Measurements from ENCODE around the gene STUB1.

The STUB1 gene

GRCh38 chr16:676565-676902, 3.7 kb upstream of the STUB1 start:
- peaks cover 15% of the 10 kb centered on the region for H3K4me1 Mint-ChIP-seq
- H3K36me3 Mint-ChIP-seq = peaks cover 6% of the 10 kb centered on the region
- H3K4me3 Mint-ChIP-seq = peak overlapping the region; percentile 14
- no peak overlapping the region for H3K27ac Mint-ChIP-seq
- peaks cover 8% of the 10 kb centered on the region for H3K27me3 Mint-ChIP-seq
- no peak for DNase-seq (ENCODE audit: low spot score in 2 of 2)
- no peak for ATAC-seq (ENCODE audit: low read depth)
- H3K9me3 Mint-ChIP-seq = no peaks in the 10 kb centered on the region

- Mint-ChIP-seq H3K4me3 (peak overlapping the region; percentile 29), H3K27me3 (peaks cover 8% of the 10 kb centered on the region), H3K27ac (no peak overlapping the region), H3K36me3 (peaks cover 6% of the 10 kb centered on the region), H3K4me1 (peaks cover 15% of the 10 kb centered on the region), H3K9me3 (no peaks in the 10 kb centered on the region)
- ATAC-seq (ENCODE audit: low read depth) (peak; percentile 14), DNase-seq (ENCODE audit: low spot score in 2 of 2) (no peak)
These were observed 3.3 kb upstream of the STUB1 start for GRCh38 chr16:676913-677312.

- Mint-ChIP-seq H3K4me3 (peak overlapping the region; percentile 29), H3K36me3 (peaks cover 9% of the 10 kb centered on the region), H3K27ac (no peak overlapping the region), H3K9me3 (no peaks in the 10 kb centered on the region), H3K27me3 (peaks cover 8% of the 10 kb centered on the region), H3K4me1 (peaks cover 16% of the 10 kb centered on the region)
- DNase-seq (ENCODE audit: low spot score in 2 of 2) = no peak
- ATAC-seq (ENCODE audit: low read depth) = no peak
These were observed 2.7 kb upstream of the STUB1 start for GRCh38 chr16:677316-678190.

DNA sequence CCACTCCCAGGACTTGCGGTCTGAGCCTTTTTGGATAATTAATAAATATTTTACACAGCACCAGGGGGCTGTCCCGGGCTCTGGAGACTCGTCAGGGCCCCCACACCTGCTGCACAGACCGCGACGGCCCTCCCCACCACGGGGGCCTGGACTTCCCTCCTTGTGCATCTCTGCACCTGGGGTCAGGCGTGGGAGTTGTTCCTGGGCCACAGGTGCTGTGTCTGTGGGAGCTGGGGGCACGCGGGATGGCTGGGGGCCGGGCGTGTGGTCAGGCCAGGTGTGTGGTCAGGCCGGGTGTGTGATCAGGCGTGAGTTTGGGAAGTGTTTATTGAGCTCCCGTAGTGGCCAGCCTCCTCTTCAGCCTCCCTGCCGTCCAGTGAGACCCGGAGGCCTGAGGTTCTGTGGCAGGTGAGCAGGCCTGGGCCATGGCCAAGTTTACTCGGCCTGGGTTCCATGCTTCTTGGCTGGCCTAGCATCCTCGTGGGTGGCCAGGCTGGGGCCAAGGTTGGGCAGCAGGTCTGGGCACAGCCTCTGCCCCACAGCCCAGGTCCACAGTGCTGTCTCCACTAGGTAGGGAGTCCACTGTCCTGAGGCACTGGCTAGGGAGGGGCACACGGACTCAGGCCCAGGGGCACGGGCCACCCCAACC, 1.9 kb upstream of the STUB1 start:
- DNase-seq (ENCODE audit: low spot score in 2 of 2) = no peak
- H3K27ac Mint-ChIP-seq = no peak overlapping the region
- H3K4me1 Mint-ChIP-seq = peaks cover 18% of the 10 kb centered on the region
- peaks cover 8% of the 10 kb centered on the region for H3K27me3 Mint-ChIP-seq
- ATAC-seq (ENCODE audit: low read depth) = no peak
- no peak overlapping the region for H3K4me3 Mint-ChIP-seq
- H3K9me3 Mint-ChIP-seq = no peaks in the 10 kb centered on the region
- peaks cover 6% of the 10 kb centered on the region for H3K36me3 Mint-ChIP-seq

DNA sequence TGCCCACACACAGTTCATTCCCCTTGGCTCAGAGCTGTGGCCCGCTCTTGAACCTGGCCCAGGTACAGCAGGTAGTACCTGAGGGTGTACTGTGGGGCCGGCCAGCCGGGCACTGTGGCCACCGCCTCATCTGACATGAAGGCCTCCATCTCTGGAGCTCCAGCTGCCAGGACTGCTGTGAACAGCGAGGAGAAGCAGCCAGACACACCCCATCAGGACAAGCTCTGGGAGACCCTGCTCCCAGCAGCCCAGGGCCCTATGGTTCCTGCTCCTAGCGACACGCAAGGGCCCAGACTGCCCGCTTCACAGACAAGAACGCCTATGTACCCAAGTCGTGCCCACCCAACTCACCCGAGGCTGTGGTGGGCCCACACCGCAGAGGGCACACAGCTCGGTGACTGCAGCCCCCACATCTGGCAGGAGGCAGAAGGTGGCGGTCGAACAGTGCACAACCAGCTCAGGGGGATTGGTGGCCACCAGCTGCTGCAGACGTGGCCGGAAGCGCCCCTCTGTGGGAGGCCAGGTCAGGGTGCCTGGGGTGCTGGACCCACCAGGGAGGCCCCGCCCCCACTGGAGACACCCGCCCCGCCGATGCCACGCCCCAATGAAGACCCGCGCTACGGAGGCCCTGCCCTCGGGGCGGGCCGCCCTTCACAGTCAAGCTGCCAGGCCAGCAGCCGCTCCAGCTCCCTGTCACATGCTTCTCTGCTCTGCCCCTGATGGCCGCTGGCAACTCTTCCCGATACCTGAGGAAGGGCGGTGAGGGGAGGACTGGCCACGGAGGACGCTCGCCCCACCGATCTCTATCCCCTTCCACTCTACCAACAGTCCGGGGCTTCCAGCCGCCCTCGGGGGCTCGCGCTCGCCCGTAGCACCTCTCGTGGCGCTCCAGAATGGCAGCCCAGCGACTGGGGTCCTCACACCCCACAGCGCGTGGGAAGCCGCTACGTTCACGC, 1.1 kb upstream of the STUB1 start:
- Mint-ChIP-seq H3K4me1 (peaks cover 18% of the 10 kb centered on the region), H3K27me3 (peaks cover 8% of the 10 kb centered on the region), H3K36me3 (peaks cover 6% of the 10 kb centered on the region), H3K9me3 (no peaks in the 10 kb centered on the region), H3K27ac (no peak overlapping the region), H3K4me3 (peak overlapping the region; percentile 84)
- no peak for ATAC-seq (ENCODE audit: low read depth)
- DNase-seq (ENCODE audit: low spot score in 2 of 2) = no peak

GRCh38 chr16:680625-680945, 375 bp downstream of the STUB1 start:
- Mint-ChIP-seq H3K4me3 (peak overlapping the region; percentile 73), H3K36me3 (peaks cover 4% of the 10 kb centered on the region), H3K27ac (no peak overlapping the region), H3K27me3 (peaks cover 1% of the 10 kb centered on the region), H3K9me3 (no peaks in the 10 kb centered on the region), H3K4me1 (peaks cover 11% of the 10 kb centered on the region)
- ATAC-seq (ENCODE audit: low read depth) = no peak
- DNase-seq (ENCODE audit: low spot score in 2 of 2) = no peak

DNA sequence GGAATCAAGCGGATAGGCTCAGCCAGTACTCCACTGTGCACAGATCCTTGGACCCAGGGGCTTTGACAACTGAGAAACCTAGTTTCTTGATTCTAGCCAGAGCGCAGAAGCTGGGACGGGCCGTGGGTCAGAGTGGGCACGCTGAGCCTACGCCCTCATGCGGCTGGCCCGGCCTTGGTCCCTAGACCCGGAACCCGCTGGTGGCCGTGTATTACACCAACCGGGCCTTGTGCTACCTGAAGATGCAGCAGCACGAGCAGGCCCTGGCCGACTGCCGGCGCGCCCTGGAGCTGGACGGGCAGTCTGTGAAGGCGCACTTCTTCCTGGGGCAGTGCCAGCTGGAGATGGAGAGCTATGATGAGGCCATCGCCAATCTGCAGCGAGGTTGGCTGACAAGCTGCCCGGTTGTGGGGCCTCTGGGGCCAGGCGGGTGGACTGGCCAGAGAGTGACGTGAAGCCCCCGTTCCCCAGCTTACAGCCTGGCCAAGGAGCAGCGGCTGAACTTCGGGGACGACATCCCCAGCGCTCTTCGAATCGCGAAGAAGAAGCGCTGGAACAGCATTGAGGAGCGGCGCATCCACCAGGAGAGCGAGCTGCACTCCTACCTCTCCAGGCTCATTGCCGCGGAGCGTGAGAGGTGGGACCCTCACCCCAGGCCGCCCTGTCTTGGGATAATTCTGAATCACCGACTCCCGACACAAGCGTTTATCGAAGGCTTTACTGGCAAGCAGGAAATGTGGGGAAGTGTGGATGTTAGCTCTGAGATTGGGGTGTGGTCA, 946 bp downstream of the STUB1 start:
- no peak for DNase-seq (ENCODE audit: low spot score in 2 of 2)
- no peak for ATAC-seq (ENCODE audit: low read depth)
- Mint-ChIP-seq H3K4me3 (peak overlapping the region; percentile 63), H3K4me1 (peaks cover 11% of the 10 kb centered on the region), H3K9me3 (no peaks in the 10 kb centered on the region), H3K27ac (no peak overlapping the region), H3K36me3 (peaks cover 4% of the 10 kb centered on the region), H3K27me3 (peaks cover 1% of the 10 kb centered on the region)

DNA sequence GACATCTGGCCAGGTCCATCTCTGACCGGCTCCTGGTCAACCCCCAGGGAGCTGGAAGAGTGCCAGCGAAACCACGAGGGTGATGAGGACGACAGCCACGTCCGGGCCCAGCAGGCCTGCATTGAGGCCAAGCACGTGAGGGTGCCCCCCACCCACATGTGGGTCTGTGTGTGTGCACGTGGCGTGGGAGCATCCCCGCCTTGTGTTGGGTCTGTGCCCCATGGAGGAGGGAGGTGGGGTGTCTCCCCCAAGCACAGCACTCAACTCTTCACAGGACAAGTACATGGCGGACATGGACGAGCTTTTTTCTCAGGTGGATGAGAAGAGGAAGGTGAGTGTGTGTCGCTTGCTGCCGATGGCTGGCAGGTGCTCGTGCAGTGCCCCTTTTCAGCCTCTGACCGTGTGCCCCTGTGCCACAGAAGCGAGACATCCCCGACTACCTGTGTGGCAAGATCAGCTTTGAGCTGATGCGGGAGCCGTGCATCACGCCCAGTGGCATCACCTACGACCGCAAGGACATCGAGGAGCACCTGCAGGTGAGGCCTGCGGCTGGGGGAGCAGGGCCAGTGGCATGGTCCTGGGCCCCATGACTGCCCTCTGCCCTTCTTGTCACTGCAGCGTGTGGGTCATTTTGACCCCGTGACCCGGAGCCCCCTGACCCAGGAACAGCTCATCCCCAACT, 1.7 kb downstream of the STUB1 start:
- peaks cover 4% of the 10 kb centered on the region for H3K36me3 Mint-ChIP-seq
- H3K27ac Mint-ChIP-seq = no peak overlapping the region
- peaks cover 11% of the 10 kb centered on the region for H3K4me1 Mint-ChIP-seq

GRCh38 chr16:682493-683395, 2.5 kb downstream of the STUB1 start:
- peaks cover 11% of the 10 kb centered on the region for H3K4me1 Mint-ChIP-seq
- no peak for ATAC-seq (ENCODE audit: low read depth)
- H3K27ac Mint-ChIP-seq = no peak overlapping the region
- DNase-seq (ENCODE audit: low spot score in 2 of 2) = no peak
- peak overlapping the region; percentile 77 for H3K4me3 Mint-ChIP-seq
- peaks cover 4% of the 10 kb centered on the region for H3K36me3 Mint-ChIP-seq
- peaks cover 1% of the 10 kb centered on the region for H3K27me3 Mint-ChIP-seq
- H3K9me3 Mint-ChIP-seq = no peaks in the 10 kb centered on the region

More for the DNA sequence above, 1.7 kb downstream of the STUB1 start:
- Mint-ChIP-seq H3K9me3 (no peaks in the 10 kb centered on the region), H3K27me3 (peaks cover 1% of the 10 kb centered on the region), H3K4me3 (peak overlapping the region; percentile 63)
- ATAC-seq (ENCODE audit: low read depth) (no peak), DNase-seq (ENCODE audit: low spot score in 2 of 2) (no peak)

DNA sequence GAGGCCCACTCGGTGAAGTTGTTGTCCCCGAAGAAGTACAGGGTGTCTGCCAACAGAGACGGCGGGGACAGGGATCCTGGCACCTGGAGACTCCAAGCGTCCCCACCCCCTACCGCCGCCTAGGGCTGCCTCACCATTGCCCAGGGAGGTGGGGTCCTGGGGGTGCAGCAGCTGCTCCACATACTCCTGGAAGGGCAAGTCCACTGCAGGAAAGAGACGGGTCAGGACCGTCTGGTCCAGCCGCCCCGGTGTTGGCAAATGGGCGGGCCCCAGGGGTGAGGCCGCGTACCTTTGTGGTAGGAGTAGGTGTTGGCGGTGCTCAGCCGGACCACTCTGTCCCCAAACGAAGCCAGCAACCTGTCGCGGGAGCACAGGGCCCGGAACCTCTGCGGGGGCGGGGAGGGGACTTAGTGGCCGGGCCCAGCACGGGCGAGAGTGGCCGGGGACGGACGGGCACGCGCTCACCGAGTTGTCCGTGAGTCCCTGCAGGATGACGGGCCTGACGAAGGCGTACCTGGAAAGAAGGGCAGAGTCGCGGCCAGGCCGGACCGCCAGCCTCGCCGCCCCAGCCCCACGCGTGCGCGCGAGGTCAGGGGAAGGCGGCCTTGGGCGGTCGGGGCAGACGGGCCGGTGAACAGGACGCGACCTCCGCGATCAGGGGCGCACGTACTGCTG, 3.3 kb downstream of the STUB1 start:
- ATAC-seq (ENCODE audit: low read depth) = no peak
- H3K4me1 Mint-ChIP-seq = peaks cover 9% of the 10 kb centered on the region
- H3K27ac Mint-ChIP-seq = peak overlapping the region; percentile 75

GRCh38 chr16:684071-684794, 4.0 kb downstream of the STUB1 start, which contains the start of gene JMJD8:
JMJD8 (minus strand) TSS chr16:684334; CDS start chr16:684319, 15 bp downstream.
- no peaks in the 10 kb centered on the region for H3K27me3 Mint-ChIP-seq
- H3K9me3 Mint-ChIP-seq = no peaks in the 10 kb centered on the region
- peaks cover 10% of the 10 kb centered on the region for H3K4me1 Mint-ChIP-seq
- ATAC-seq (ENCODE audit: low read depth) = peak; percentile 78
- peak within 1 kb of the TSS; percentile 75 for H3K27ac Mint-ChIP-seq
- H3K4me3 Mint-ChIP-seq = peak within 1 kb of the TSS; percentile 85
- H3K36me3 Mint-ChIP-seq = peaks cover 4% of the 10 kb centered on the region
- DNase-seq (ENCODE audit: low spot score in 2 of 2) = peak; percentile 95 to 97

More for the DNA sequence above, 3.3 kb downstream of the STUB1 start:
- Mint-ChIP-seq H3K4me3 (peak overlapping the region; percentile 77), H3K9me3 (no peaks in the 10 kb centered on the region), H3K36me3 (peaks cover 4% of the 10 kb centered on the region), H3K27me3 (no peaks in the 10 kb centered on the region)
- DNase-seq (ENCODE audit: low spot score in 2 of 2) = no peak

Measured in memory B cell (primary cell).